K562 (cell line): ENCODE measurements around the gene PRDM16. TPM values are rescaled to one million over a fixed set of nuclear protein-coding genes. Genes with fewer than 3 reads are reported as not detected.

ENCODE experiments used
- ATAC-seq: fragments of 200-7000 bp; cut with Tn5 transposase; 3 replicates; pipeline ENCODE4 v1.9.1; 2020; ENCODE audit warnings: moderate library complexity
- BruUV-seq: library from RNA; stranded (reverse); fragments of 400-500 nt; replicated peaks from 2 replicates; lab custom pipeline; 2021; lab: Mats Ljungman, UMichigan
- CTCF ChIA-PET: fragments of 300-600 bp; formaldehyde crosslinking; extraction: SDS; loops from one replicate; lab custom pipeline; 2021; ENCODE audit warnings: low intra/inter-chr PET ratio; lab: Yijun Ruan, JAX
- POLR2A ChIA-PET: fragments of 300-600, 350-650 bp; sonication (Branson Sonifier 250); formaldehyde crosslinking; extraction: SDS; loops from one replicate; lab custom pipeline; 2021; ENCODE audit warnings: antibody characterized with exemption, inconsistent platforms; lab: Yijun Ruan, JAX
- DNase-seq, 4 experiments: peaks; one replicate each; pipeline versions ENCODE4 v3.0.0 to v3.0.0-alpha.2; 2011 to 2018; ENCODE audit warnings: low spot score in 3 of 4, mixed read lengths in 3 of 4; ENCODE audit errors: extremely low read depth in 1 of 4
- FAIRE-seq: peaks from 2 replicates; lab custom pipeline; 2011; peaks lifted over from hg19 to GRCh38; lab: Jason Lieb, UNC
- H2AFZ ChIP-seq: 2 replicates; pipeline ENCODE4 v1.6.0; 2011; ENCODE audit warnings: low read depth, low read length, control low read depth, inconsistent platforms
- H3K27ac ChIP-seq: fragments of 200-600 bp; 3 replicates; pipeline ENCODE4 v1.8.0; 2011; ENCODE audit warnings: low read depth, mild to moderate bottlenecking, control low read depth, inconsistent platforms, low read length, moderate library complexity, mixed read lengths; ENCODE audit errors: extremely low read depth
- H3K27me3 ChIP-seq, 2 experiments: fragments of 300-600 bp in 1 of 2; 2 replicates in 1 of 2; 3 replicates in 1 of 2; pipeline versions ENCODE4 v1.6.0 to v1.8.0; 2011; ENCODE audit warnings: inconsistent platforms in 2 of 2, low read length in 2 of 2, mild to moderate bottlenecking in 1 of 2, mixed read lengths in 1 of 2, moderate library complexity in 1 of 2; ENCODE audit not compliant: control insufficient read depth in 2 of 2, insufficient read depth in 2 of 2
- H3K36me3 ChIP-seq: fragments of 300-600 bp; 3 replicates; pipeline ENCODE4 v1.8.0; 2011; ENCODE audit warnings: mild to moderate bottlenecking, low read length, inconsistent platforms; ENCODE audit not compliant: control insufficient read depth, insufficient read depth
- H3K4me1 ChIP-seq, 2 experiments: fragments of 200-600 bp in 1 of 2; replicated peaks in 1 of 2; 2 replicates in 1 of 2; 3 replicates in 1 of 2; pipeline versions ENCODE4 v1.5.1 to v1.8.0; 2011; ENCODE audit warnings: inconsistent platforms in 2 of 2, low read length in 2 of 2, mild to moderate bottlenecking in 1 of 2, mixed read lengths in 1 of 2, moderate library complexity in 1 of 2; ENCODE audit not compliant: control insufficient read depth in 2 of 2, insufficient read depth in 2 of 2
- H3K4me2 ChIP-seq: 2 replicates; pipeline ENCODE4 v1.6.1; 2011; ENCODE audit warnings: low read length, control low read depth, inconsistent platforms, mixed read lengths; ENCODE audit not compliant: insufficient read depth
- H3K4me3 ChIP-seq: fragments of 200-600 bp; sonication (generic), shearing (Covaris generic); 2 replicates; pipeline ENCODE4 v1.5.1; 2016; ENCODE audit warnings: control low read depth, inconsistent platforms
- H3K79me2 ChIP-seq: fragments of 200-600 bp; 3 replicates; pipeline ENCODE4 v1.8.0; 2011; ENCODE audit warnings: low read length, inconsistent platforms; ENCODE audit not compliant: control insufficient read depth, insufficient read depth
- H3K9ac ChIP-seq, 2 experiments: 2 replicates each; pipeline versions ENCODE4 v1.6.0 to v1.6.1; 2011; ENCODE audit warnings: low read depth in 2 of 2, low read length in 2 of 2, control low read depth in 1 of 2, inconsistent platforms in 1 of 2, mild to moderate bottlenecking in 1 of 2, mixed read lengths in 1 of 2; ENCODE audit not compliant: insufficient read depth in 1 of 2
- H3K9me1 ChIP-seq: one replicate; pipeline ENCODE4 v1.6.0; 2011; ENCODE audit warnings: inconsistent platforms, mild to moderate bottlenecking, low read length, moderate library complexity; ENCODE audit not compliant: control insufficient read depth, insufficient read depth
- H3K9me3 ChIP-seq: replicated peaks from 2 replicates; pipeline ENCODE4 v1.5.1; 2011; ENCODE audit warnings: low read depth, low read length, inconsistent platforms; ENCODE audit not compliant: control insufficient read depth, insufficient read depth
- H4K20me1 ChIP-seq: replicated peaks from 2 replicates; pipeline ENCODE4 v1.6.1; 2011; ENCODE audit warnings: low read length, inconsistent platforms, mixed read lengths; ENCODE audit not compliant: control insufficient read depth, insufficient read depth
- ATF3 ChIP-seq, 2 experiments: fragments of 450-650 bp in 1 of 2; sonication (generic) in 1 of 2; formaldehyde crosslinking in 1 of 2; IDR thresholded peaks in 1 of 2; conservative IDR thresholded peaks in 1 of 2; 2 replicates each; pipeline versions ENCODE4 v1.6.1 to v1.8.1; 2016 to 2023; ENCODE audit warnings: mild to moderate bottlenecking in 2 of 2, moderate library complexity in 2 of 2, inconsistent platforms in 1 of 2, missing genetic modification reagents in 1 of 2
- BRF1 ChIP-seq: IDR thresholded peaks from 3 replicates; pipeline ENCODE4 v1.6.1; 2011; ENCODE audit warnings: borderline replicate concordance, mild to moderate bottlenecking; ENCODE audit not compliant: insufficient read length; ENCODE audit errors: extremely low read depth
- ELF1 ChIP-seq: fragments of 200-800 bp; sonication (Bioruptor generic); IDR thresholded peaks from 2 replicates; pipeline ENCODE4 v1.6.1; 2016; ENCODE audit warnings: missing genetic modification characterization, missing compliant biosample characterization
- GABPB1 ChIP-seq: sonication (generic); formaldehyde crosslinking; IDR thresholded peaks from 2 replicates; pipeline ENCODE4 v1.8.0; 2022; ENCODE audit warnings: mild to moderate bottlenecking, missing genetic modification reagents
- KAT7 ChIP-seq: sonication (generic); formaldehyde crosslinking; IDR thresholded peaks from 2 replicates; pipeline ENCODE4 v1.8.0; 2022; ENCODE audit warnings: missing genetic modification reagents, mild to moderate bottlenecking, borderline replicate concordance
- MCM7 ChIP-seq, 2 experiments: fragments of 450-650 bp; IDR thresholded peaks; 2 replicates each; pipeline ENCODE4 v1.6.1; 2016 to 2018
- NFRKB ChIP-seq: fragments of 450-650 bp; IDR thresholded peaks from 2 replicates; pipeline ENCODE4 v1.6.1; 2016; ENCODE audit warnings: low read depth
- RNF219 ChIP-seq: fragments of 250-450 bp; sonication (Bioruptor Pico); IDR thresholded peaks from 2 replicates; pipeline ENCODE4 v1.5.0; 2022; ENCODE audit warnings: mild to moderate bottlenecking
- SP2 ChIP-seq: IDR thresholded peaks from 2 replicates; pipeline ENCODE4 v1.6.1; 2011; ENCODE audit warnings: mild to moderate bottlenecking, low read depth, low read length, moderate library complexity; ENCODE audit not compliant: poor library complexity, severe bottlenecking; ENCODE audit errors: extremely low read depth
- SRF ChIP-seq, 2 experiments: fragments of 250-450, 450-650 bp in 1 of 2; sonication (Bioruptor Pico) in 1 of 2; sonication (generic) in 1 of 2; formaldehyde crosslinking; IDR thresholded peaks; 2 replicates each; pipeline versions ENCODE4 v1.5.0 to v1.5.1; 2020 to 2022; ENCODE audit warnings: mild to moderate bottlenecking in 1 of 2, missing genetic modification reagents in 1 of 2
- SRSF1 ChIP-seq: fragments of 200-400 bp; formaldehyde crosslinking; IDR thresholded peaks from 2 replicates; pipeline ENCODE4 v1.6.1; 2017; ENCODE audit warnings: mild to moderate bottlenecking, low read depth, low read length, moderate library complexity
- XRCC4 ChIP-seq: IDR thresholded peaks from one replicate; pipeline ENCODE4 v1.6.1; 2011; ENCODE audit not compliant: insufficient read depth, insufficient read length; ENCODE audit errors: extremely low read depth
- ZBTB17 ChIP-seq: fragments of 450-650 bp; formaldehyde crosslinking; IDR thresholded peaks from 2 replicates; pipeline ENCODE4 v1.4.0; 2020; ENCODE audit warnings: mild to moderate bottlenecking
- ZBTB43 ChIP-seq: sonication (generic); formaldehyde crosslinking; IDR thresholded peaks from 2 replicates; pipeline ENCODE4 v1.8.0; 2023; ENCODE audit warnings: mild to moderate bottlenecking, missing genetic modification reagents
- ZNF239 ChIP-seq: fragments of 250-450 bp; sonication (Bioruptor Pico); IDR thresholded peaks from 2 replicates; pipeline ENCODE4 v1.4.0; 2020; ENCODE audit warnings: mild to moderate bottlenecking
- ZNF707 ChIP-seq: fragments of 250-450 bp; sonication (Bioruptor Pico); conservative IDR thresholded peaks from 2 replicates; pipeline ENCODE4 v1.8.0; 2022; ENCODE audit warnings: inconsistent platforms, mild to moderate bottlenecking, moderate library complexity
- WGBS: fragments of 100-300 bp; shearing (Covaris generic); methylation state at CpG from one replicate; pipeline ENCODE4 v1.1.6; 2016; ENCODE audit warnings: low coverage, mixed read lengths; ENCODE audit not compliant: insufficient coverage; ENCODE audit errors: missing lambda C conversion rate; 5-methylcytosine and 5-hydroxymethylcytosine counted together
- in situ Hi-C: fragments of 300-500 bp; cut with MboI; formaldehyde crosslinking; loops from 4 replicates; pipeline ENCODE4 v1.15.0; 2018; ENCODE audit warnings: inconsistent platforms, mixed read lengths
- intact Hi-C: fragments of 100-400 bp; cut with micrococcal nuclease; formaldehyde crosslinking; loops from 2 replicates; pipeline ENCODE4 v1.14.2; 2022
- polyA plus RNA-seq, 8 experiments: library from polyadenylated mRNA; depleted of rRNA in 4 of 8; stranded (reverse) in 5 of 8; unstranded in 3 of 8; fragments of >200 nt; fragmentation: Nextera tagmentation in 2 of 8; fragmentation: Illumina TruSeq in 1 of 8; extraction: Ambion mirVana in 2 of 8; extraction: Trizol in 1 of 8; gene quantifications; 2 replicates each; pipeline versions ENCODE4 v1.2.1 to v1.2.3, GENCODE V29; 2011 to 2014; ENCODE audit warnings: inconsistent platforms in 1 of 8, missing spikeins in 1 of 8
- total RNA-seq, 7 experiments: library from RNA; depleted of rRNA in 6 of 7; stranded (reverse); fragments of >200 nt in 6 of 7; fragmentation: Illumina TruSeq in 2 of 7; extraction: Trizol in 2 of 7; gene quantifications; 2 replicates each; pipeline versions ENCODE4 v1.2.1 to v1.2.3, GENCODE V29; 2011 to 2021; ENCODE audit warnings: low replicate concordance in 1 of 7

Gene PRDM16
- total and polyA plus RNA-seq, 9 of the 15 experiments (the other 6 are each of a cell fraction or from before 2014, with no cell fraction given) = 0.10 to 0.27 TPM; not detected in 7

GRCh38 chr1:3161176-3161840 is 92.3 kb downstream of the PRDM16 start (continued):
- TF ChIP-seq ZBTB43 (CRISPR knock-in tag) = no peak

- no peak overlapping the region for H3K27ac ChIP-seq
- BruUV-seq = no TSS peak
- FAIRE-seq (no peak), DNase-seq (no peak), ATAC-seq (no peak)
- no peaks in the 10 kb centered on the region for H3K79me2 ChIP-seq
- ChIA-PET CTCF (no interaction called here), POLR2A (interaction anchor here (0.6 to 0.7 kb wide), 2 partner anchors 48 to 97 kb away, joined by 3 read pairs; no protein-coding TSS in a partner anchor)
- H3K9me1 ChIP-seq = no peaks in the 10 kb centered on the region
- H3K36me3 ChIP-seq = no peaks in the 10 kb centered on the region
- no peaks in the 10 kb centered on the region for H3K9me3 ChIP-seq
- in situ Hi-C loops (no loop called here), intact Hi-C loops (no loop called here)
- WGBS = 7% methylated on average over 27 of the region's 27 CpGs
- H3K9ac ChIP-seq = no peak overlapping the region
- H3K4me2 ChIP-seq = no peak overlapping the region
- H2AFZ ChIP-seq = no peak overlapping the region
- peaks cover 0 to 4% of the 10 kb centered on the region in 2 experiments; a peak in 1 of 5 replicates for H3K4me1 ChIP-seq
- 0 out of 2 replicates have a peak, but pooled peaks cover 20% of the 10 kb centered on the region for H4K20me1 ChIP-seq
- no peak overlapping the region for H3K4me3 ChIP-seq
- H3K27me3 ChIP-seq = peaks cover 18 to 68% of the 10 kb centered on the region in 2 experiments
- TF ChIP-seq ZBTB17 (CRISPR knock-in tag) (no peak), ATF3 (IDR thresholded peaks at IDR 0.05) (no peak), ATF3 (CRISPR knock-in tag; conservative IDR thresholded peaks at IDR 0.05) (no peak), BRF1 (no peak), ELF1 (tag) (no peak), GABPB1 (CRISPR knock-in tag) (no peak), SRSF1 (no peak), ZNF707 (no peak), KAT7 (no peak), NFRKB (no peak), ZNF239 (CRISPR knock-in tag) (no peak), SRF (CRISPR knock-in tag; IDR thresholded peaks at IDR 0.05) (no peak), XRCC4 (no peak), SP2 (no peak), RNF219 (CRISPR knock-in tag) (no peak), MCM7 (IDR thresholded peaks at IDR 0.05) (no peak)
Measured at GRCh38 chr1:3162322-3162882, 93.4 kb downstream of the PRDM16 start.
